ENCODE data around the gene DHRS3.

DNA sequence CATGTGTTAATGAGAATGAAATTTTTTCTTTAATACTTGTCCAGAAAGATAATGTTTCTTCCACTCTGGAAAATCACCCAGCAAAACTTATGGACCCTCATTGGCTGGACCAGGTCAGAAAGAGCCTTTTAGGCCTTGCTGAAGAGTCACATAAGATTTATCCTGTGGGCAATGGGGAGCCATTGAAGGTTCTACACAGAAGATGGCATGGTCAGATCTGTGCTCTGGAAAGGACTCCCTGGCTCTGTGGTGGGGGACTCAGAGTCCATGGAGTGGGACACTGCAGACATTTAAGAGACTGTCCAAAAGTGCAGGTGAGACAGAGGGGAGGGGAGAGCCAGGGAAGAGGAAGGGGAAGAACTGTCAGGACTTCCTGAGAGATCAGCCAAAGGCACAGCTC, 66.4 kb downstream of the DHRS3 start:
- TF ChIP-seq, protein P1, sequence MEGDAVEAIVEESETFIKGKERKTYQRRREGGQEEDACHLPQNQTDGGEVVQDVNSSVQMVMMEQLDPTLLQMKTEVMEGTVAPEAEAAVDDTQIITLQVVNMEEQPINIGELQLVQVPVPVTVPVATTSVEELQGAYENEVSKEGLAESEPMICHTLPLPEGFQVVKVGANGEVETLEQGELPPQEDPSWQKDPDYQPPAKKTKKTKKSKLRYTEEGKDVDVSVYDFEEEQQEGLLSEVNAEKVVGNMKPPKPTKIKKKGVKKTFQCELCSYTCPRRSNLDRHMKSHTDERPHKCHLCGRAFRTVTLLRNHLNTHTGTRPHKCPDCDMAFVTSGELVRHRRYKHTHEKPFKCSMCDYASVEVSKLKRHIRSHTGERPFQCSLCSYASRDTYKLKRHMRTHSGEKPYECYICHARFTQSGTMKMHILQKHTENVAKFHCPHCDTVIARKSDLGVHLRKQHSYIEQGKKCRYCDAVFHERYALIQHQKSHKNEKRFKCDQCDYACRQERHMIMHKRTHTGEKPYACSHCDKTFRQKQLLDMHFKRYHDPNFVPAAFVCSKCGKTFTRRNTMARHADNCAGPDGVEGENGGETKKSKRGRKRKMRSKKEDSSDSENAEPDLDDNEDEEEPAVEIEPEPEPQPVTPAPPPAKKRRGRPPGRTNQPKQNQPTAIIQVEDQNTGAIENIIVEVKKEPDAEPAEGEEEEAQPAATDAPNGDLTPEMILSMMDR (IDR thresholded peaks at IDR 0.05; ENCODE audit: low read depth, low read length), result no peak
- no peak for TF ChIP-seq EZH2phosphoT487 (IDR thresholded peaks at IDR 0.05; ENCODE audit: low read depth)
